Glutamatergic neuron (in vitro differentiated cells): ENCODE results near the gene ARHGAP42. TPM values are rescaled to one million over a fixed set of nuclear protein-coding genes. Genes with fewer than 3 reads are reported as not detected.

Source experiments
- DNase-seq: peaks from one replicate; pipeline ENCODE4 v3.0.0; 2022
- H3K27ac Mint-ChIP-seq: one replicate; pipeline ENCODE4 v1.8.0; 2020; ENCODE audit warnings: mild to moderate bottlenecking, mixed read lengths, inconsistent platforms; ENCODE audit not compliant: unreplicated experiment
- H3K27me3 Mint-ChIP-seq: one replicate; pipeline ENCODE4 v1.8.0; 2020; ENCODE audit warnings: mild to moderate bottlenecking, moderate library complexity, mixed read lengths, inconsistent platforms; ENCODE audit not compliant: unreplicated experiment
- H3K36me3 Mint-ChIP-seq: one replicate; pipeline ENCODE4 v1.8.0; 2020; ENCODE audit warnings: mild to moderate bottlenecking, mixed read lengths, inconsistent platforms; ENCODE audit not compliant: unreplicated experiment
- H3K4me1 Mint-ChIP-seq: one replicate; pipeline ENCODE4 v1.8.0; 2020; ENCODE audit warnings: mild to moderate bottlenecking, low read depth, mixed read lengths, inconsistent platforms; ENCODE audit not compliant: unreplicated experiment
- H3K4me3 Mint-ChIP-seq: one replicate; pipeline ENCODE4 v1.8.0; 2020; ENCODE audit warnings: mild to moderate bottlenecking, mixed read lengths, inconsistent platforms; ENCODE audit not compliant: unreplicated experiment
- H3K9me3 Mint-ChIP-seq: one replicate; pipeline ENCODE4 v1.8.0; 2020; ENCODE audit warnings: mild to moderate bottlenecking, moderate library complexity, mixed read lengths, inconsistent platforms; ENCODE audit not compliant: unreplicated experiment
- total RNA-seq: library from RNA; stranded (reverse); fragmentation: NEBNext Ultra II Directional; extraction: Animal tissue kit (Norgen Biotek cat#: 25700); gene quantifications from one replicate; pipeline ENCODE4 v1.2.1, GENCODE V29; 2021; ENCODE audit not compliant: unreplicated experiment
- TF ChIP-seq, protein P1 (sequence below): fragments of 200-600 bp; sonication (generic); IDR thresholded peaks from one replicate; pipeline ENCODE4 v1.5.0; 2021; ENCODE audit not compliant: partially characterized antibody, unreplicated experiment

Gene ARHGAP42
- total RNA-seq, 1 donor from 2014 or later, result 21.4 TPM

DNA sequence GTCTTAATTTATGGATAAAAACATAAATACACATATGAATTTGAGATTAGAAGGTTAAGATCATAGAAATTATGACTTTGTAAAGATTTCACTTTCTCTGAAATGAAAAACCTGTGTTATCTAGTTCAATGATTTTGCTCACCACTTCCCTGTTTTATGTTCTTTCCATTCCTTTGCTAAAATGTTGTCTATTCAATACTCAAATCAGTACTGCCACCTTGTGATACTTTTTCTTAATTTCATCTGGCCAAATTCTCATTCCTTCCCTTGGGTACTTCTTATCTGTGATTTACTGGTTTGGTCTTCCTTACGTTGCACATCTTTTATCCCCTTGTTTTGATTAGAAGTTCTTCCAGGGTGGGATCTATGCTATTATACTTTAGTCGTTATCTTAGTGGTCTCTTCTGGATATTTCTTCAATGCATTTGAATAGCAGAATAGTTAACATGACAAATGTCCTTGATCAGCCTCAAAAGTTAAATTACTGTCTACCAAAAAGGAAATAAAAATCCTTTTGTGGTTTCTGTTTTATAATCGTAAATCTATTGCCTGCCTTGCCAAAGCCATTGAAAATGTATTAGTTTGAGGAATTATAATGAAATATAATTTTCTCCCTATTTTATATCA is 245.5 kb downstream of the ARHGAP42 start:
- TF ChIP-seq, protein P1, sequence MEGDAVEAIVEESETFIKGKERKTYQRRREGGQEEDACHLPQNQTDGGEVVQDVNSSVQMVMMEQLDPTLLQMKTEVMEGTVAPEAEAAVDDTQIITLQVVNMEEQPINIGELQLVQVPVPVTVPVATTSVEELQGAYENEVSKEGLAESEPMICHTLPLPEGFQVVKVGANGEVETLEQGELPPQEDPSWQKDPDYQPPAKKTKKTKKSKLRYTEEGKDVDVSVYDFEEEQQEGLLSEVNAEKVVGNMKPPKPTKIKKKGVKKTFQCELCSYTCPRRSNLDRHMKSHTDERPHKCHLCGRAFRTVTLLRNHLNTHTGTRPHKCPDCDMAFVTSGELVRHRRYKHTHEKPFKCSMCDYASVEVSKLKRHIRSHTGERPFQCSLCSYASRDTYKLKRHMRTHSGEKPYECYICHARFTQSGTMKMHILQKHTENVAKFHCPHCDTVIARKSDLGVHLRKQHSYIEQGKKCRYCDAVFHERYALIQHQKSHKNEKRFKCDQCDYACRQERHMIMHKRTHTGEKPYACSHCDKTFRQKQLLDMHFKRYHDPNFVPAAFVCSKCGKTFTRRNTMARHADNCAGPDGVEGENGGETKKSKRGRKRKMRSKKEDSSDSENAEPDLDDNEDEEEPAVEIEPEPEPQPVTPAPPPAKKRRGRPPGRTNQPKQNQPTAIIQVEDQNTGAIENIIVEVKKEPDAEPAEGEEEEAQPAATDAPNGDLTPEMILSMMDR, result no peak
- H3K27me3 Mint-ChIP-seq, result no peaks in the 10 kb centered on the region
- no peaks in the 10 kb centered on the region for H3K4me1 Mint-ChIP-seq
- no peak overlapping the region for H3K27ac Mint-ChIP-seq
- H3K4me3 Mint-ChIP-seq, result no peak overlapping the region
- no peaks in the 10 kb centered on the region for H3K36me3 Mint-ChIP-seq
- no peaks in the 10 kb centered on the region for H3K9me3 Mint-ChIP-seq
- no peak for DNase-seq

DNA sequence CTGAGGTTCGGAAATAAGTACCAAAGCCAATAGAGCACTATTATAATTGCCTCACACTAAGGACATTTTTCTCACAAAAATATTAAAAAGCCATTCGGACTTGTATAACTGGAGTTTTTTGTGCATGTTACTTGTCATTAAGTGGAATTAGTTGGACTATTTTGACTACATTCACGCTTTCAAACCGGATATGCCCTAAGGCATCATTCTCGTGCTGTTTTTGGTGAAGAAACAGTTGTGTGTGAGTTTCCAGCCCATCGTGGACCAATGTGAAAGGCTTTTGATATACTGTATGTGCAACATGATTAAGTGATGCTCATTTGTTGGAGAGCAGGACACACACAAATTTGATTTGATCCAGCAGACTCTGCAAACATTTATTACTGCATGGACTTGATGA is 249.7 kb downstream of the ARHGAP42 start:
- H3K27ac Mint-ChIP-seq, result no peak overlapping the region
- no peak overlapping the region for H3K4me3 Mint-ChIP-seq
- no peaks in the 10 kb centered on the region for H3K9me3 Mint-ChIP-seq
- H3K4me1 Mint-ChIP-seq, result no peaks in the 10 kb centered on the region
- DNase-seq, result no peak
- TF ChIP-seq, protein P1, result no peak
- no peaks in the 10 kb centered on the region for H3K27me3 Mint-ChIP-seq
- no peaks in the 10 kb centered on the region for H3K36me3 Mint-ChIP-seq

DNA sequence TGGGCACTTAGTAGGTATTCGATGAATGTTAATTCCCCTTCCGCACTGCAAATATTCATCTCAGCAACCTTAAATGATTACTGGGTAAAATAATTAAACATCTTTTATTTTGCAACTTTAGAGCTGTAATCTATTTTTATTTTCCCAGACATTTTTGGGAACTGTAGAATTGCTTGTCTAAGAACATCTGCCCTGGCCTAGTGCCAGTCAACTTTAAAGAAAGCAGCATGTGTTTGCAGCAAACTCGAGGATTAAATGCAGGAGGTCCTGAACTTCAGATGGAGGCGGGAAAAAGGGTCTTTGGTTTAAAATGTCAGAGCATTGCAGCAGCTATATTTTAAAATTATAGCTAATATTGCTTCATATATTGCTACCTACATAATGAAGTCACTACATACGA is 252.5 kb downstream of the ARHGAP42 start:
- Mint-ChIP-seq H3K9me3 (no peaks in the 10 kb centered on the region), H3K27me3 (no peaks in the 10 kb centered on the region), H3K36me3 (peaks cover 3% of the 10 kb centered on the region), H3K4me1 (no peaks in the 10 kb centered on the region), H3K27ac (no peak overlapping the region), H3K4me3 (no peak overlapping the region)
- TF ChIP-seq, protein P1, result no peak
- no peak for DNase-seq

DNA sequence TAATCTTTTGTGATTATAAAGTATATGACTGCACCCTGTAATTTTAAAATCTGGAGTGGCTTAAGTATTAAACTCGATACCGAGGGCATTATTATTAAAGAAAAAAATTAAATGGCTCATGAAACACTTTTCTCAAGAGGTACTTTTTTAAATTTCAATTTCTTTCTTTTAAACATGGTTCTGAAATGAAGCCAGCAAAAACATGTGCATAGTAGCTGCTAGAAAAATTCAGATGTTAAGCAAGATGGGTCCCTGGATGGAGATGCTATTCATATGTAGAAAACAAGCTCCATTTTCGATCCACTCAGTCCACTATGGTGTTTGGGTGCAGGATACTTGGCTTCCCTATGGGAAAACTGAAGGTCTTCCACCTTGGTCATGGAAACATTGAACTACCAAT is 253.0 kb downstream of the ARHGAP42 start:
- TF ChIP-seq, protein P1, result no peak
- H3K36me3 Mint-ChIP-seq, result peaks cover 3% of the 10 kb centered on the region
- H3K27me3 Mint-ChIP-seq, result no peaks in the 10 kb centered on the region
- H3K4me3 Mint-ChIP-seq, result no peak overlapping the region
- H3K4me1 Mint-ChIP-seq, result peaks cover 3% of the 10 kb centered on the region
- no peaks in the 10 kb centered on the region for H3K9me3 Mint-ChIP-seq
- no peak for DNase-seq
- no peak overlapping the region for H3K27ac Mint-ChIP-seq

DNA sequence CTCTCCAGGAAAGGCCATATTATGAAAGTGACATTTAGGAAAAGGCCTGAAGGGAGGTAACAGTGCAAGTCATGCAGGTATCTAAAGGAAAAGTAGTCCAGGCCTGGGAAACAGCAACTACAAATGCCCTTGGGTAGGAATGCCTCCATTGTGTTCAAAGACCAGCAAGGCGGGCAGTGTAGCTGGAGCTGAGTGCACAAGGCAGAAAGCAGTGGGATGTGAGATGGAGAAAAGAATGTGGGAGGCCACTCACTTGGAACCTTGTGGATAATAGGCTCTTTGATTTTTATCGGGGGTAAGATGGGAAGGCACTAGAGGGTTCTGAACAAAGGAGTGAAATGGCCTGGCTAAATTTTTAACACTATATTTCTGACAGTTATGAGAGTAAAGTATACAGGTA is 253.9 kb downstream of the ARHGAP42 start:
- H3K27me3 Mint-ChIP-seq, result no peaks in the 10 kb centered on the region
- TF ChIP-seq, protein P1, result no peak
- peaks cover 8% of the 10 kb centered on the region for H3K4me1 Mint-ChIP-seq
- H3K36me3 Mint-ChIP-seq, result peaks cover 3% of the 10 kb centered on the region
- no peak overlapping the region for H3K4me3 Mint-ChIP-seq
- no peak for DNase-seq
- no peaks in the 10 kb centered on the region for H3K9me3 Mint-ChIP-seq
- no peak overlapping the region for H3K27ac Mint-ChIP-seq
